Mammary epithelial cell (primary cell): ENCODE measurements around the gene CCT5.

ENCODE experiments used
- EZH2 ChIP-seq: IDR thresholded peaks from 2 replicates; pipeline ENCODE4 v1.6.1; 2012; ENCODE audit warnings: low read length, inconsistent platforms, borderline replicate concordance
- TF ChIP-seq, protein P1 (sequence below), 2 donors: IDR thresholded peaks in 1 of 2; conservative IDR thresholded peaks in 1 of 2; 2 replicates each; pipeline ENCODE4 v1.5.1; 2011 to 2012; ENCODE audit warnings: inconsistent platforms in 2 of 2, low read length in 2 of 2, mild to moderate bottlenecking in 2 of 2, control low read depth in 1 of 2, low read depth in 1 of 2; ENCODE audit not compliant: insufficient read depth in 1 of 2; ENCODE audit errors: extremely low read depth in 1 of 2

DNA sequence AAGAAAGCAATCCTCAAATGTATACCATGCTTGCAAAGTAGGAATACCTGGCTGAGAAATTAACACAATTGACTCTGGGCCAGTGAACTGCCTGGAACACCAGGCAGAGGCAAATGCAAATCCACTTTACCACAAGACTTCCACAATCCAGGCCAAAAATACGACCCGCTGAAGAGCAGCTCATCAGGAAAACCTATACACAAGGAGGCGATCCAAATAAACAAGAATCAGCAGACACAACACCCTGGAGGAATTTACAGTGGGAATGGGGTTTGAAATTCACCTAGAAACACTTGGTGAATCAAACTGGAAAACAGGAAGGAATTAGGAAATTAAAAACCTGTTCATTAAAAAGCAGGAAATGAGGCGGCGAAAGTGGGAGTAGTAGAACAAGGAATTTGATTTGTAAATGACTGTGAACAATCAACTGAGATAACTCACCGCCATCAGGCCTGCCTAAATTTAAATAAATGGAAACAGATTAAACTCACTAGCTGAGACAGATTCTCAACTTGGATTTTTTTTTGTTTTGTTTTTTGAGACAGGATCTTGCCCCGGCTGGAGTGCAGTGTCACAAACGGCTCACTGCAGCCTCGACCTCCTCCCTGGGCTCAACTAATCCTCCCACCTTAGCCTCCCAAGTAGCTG is 41.7 kb downstream of the CCT5 start:
- TF ChIP-seq, protein P1, sequence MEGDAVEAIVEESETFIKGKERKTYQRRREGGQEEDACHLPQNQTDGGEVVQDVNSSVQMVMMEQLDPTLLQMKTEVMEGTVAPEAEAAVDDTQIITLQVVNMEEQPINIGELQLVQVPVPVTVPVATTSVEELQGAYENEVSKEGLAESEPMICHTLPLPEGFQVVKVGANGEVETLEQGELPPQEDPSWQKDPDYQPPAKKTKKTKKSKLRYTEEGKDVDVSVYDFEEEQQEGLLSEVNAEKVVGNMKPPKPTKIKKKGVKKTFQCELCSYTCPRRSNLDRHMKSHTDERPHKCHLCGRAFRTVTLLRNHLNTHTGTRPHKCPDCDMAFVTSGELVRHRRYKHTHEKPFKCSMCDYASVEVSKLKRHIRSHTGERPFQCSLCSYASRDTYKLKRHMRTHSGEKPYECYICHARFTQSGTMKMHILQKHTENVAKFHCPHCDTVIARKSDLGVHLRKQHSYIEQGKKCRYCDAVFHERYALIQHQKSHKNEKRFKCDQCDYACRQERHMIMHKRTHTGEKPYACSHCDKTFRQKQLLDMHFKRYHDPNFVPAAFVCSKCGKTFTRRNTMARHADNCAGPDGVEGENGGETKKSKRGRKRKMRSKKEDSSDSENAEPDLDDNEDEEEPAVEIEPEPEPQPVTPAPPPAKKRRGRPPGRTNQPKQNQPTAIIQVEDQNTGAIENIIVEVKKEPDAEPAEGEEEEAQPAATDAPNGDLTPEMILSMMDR (conservative IDR thresholded peaks at IDR 0.05 in 1 of 2, IDR thresholded peaks at IDR 0.05 in 1 of 2; ENCODE audit: extremely low read depth in 1 of 2, insufficient read depth in 1 of 2, low read depth in 1 of 2, low read length in 2 of 2), result no peak
- TF ChIP-seq EZH2, result no peak
